ENCODE results near the gene PIGR.

GRCh38 chr1:206979379-206980043 lies 33.2 kb upstream of the PIGR start:
- TF ChIP-seq POLR2AphosphoS5 (IDR thresholded peaks at IDR 0.05; ENCODE audit: low read depth, low read length) (no peak), POLR2A (IDR thresholded peaks at IDR 0.05; ENCODE audit: low read depth, low read length) (no peak), TAF1 (IDR thresholded peaks at IDR 0.05; ENCODE audit: borderline replicate concordance, low read depth, low read length) (no peak)
